DMS79 treated with DMSO at 0.1 percent for 48 hours (cell line): ENCODE results near the gene ZNF143.
"Not testable (repeated sequence)": the region's sequence is repeated elsewhere in the genome, so short reads cannot be mapped to it uniquely, and the experiment has no call there.

Experiments used
- DNase-seq: peaks from one replicate; lab custom pipeline; 2025; lab: John Stamatoyannopoulos, UW

The ZNF143 gene

GRCh38 chr11:9498457-9499078 lies 37.8 kb downstream of the ZNF143 start:
- no peak for DNase-seq

GRCh38 chr11:9506489-9507276 lies 45.9 kb downstream of the ZNF143 start:
- peak; percentile 73 for DNase-seq

GRCh38 chr11:9507277-9507580 lies 46.4 kb downstream of the ZNF143 start:
- no peak for DNase-seq

GRCh38 chr11:9509041-9509440 lies 48.2 kb downstream of the ZNF143 start:
- no peak for DNase-seq

GRCh38 chr11:9512370-9513019 lies 51.7 kb downstream of the ZNF143 start:
- no peak for DNase-seq

- DNase-seq = not testable (repeated sequence)
These were observed 53.8 kb downstream of the ZNF143 start for GRCh38 chr11:9514576-9514975.

GRCh38 chr11:9516113-9516512 lies 55.3 kb downstream of the ZNF143 start:
- no peak for DNase-seq

GRCh38 chr11:9518835-9519410 lies 58.1 kb downstream of the ZNF143 start:
- no peak for DNase-seq

GRCh38 chr11:9524001-9524400 lies 63.2 kb downstream of the ZNF143 start:
- no peak for DNase-seq

- no peak for DNase-seq
These were observed 64.3 kb downstream of the ZNF143 start for GRCh38 chr11:9525116-9525515.

- no peak for DNase-seq
These were observed 66.8 kb downstream of the ZNF143 start for GRCh38 chr11:9527481-9528135.

- DNase-seq = no peak
These were observed 67.3 kb downstream of the ZNF143 start for GRCh38 chr11:9528136-9528501.

- no peak for DNase-seq
These were observed 67.9 kb downstream of the ZNF143 start for GRCh38 chr11:9528573-9529333.

GRCh38 chr11:9529334-9529650 lies 68.5 kb downstream of the ZNF143 start:
- no peak for DNase-seq

- DNase-seq = peak; percentile 47
These were observed 69.3 kb downstream of the ZNF143 start for GRCh38 chr11:9530020-9530621.

- DNase-seq = no peak
These were observed 70.3 kb downstream of the ZNF143 start for GRCh38 chr11:9530901-9531625.

GRCh38 chr11:9533058-9533457 lies 72.2 kb downstream of the ZNF143 start:
- DNase-seq = no peak

- no peak for DNase-seq
These were observed 73.1 kb downstream of the ZNF143 start for GRCh38 chr11:9533736-9534473.

GRCh38 chr11:9535189-9535781 lies 74.5 kb downstream of the ZNF143 start:
- no peak for DNase-seq

- DNase-seq = no peak
These were observed 77.7 kb downstream of the ZNF143 start for GRCh38 chr11:9538548-9538947.
